Epithelial cell of prostate (primary cell): ENCODE data around the gene LGALS14.
"Not testable (repeated sequence)": the region's sequence is repeated elsewhere in the genome, so short reads cannot be mapped to it uniquely, and the experiment has no call there.

Experiments
- DNase-seq: peaks from one replicate; pipeline ENCODE4 v3.0.0-alpha.2; 2011; ENCODE audit warnings: low read depth, low spot score
- H3K27ac ChIP-seq: fragments of 450-650 bp; 2 replicates; pipeline ENCODE4 v1.5.1; 2017; ENCODE audit warnings: mild to moderate bottlenecking

The LGALS14 gene

DNA sequence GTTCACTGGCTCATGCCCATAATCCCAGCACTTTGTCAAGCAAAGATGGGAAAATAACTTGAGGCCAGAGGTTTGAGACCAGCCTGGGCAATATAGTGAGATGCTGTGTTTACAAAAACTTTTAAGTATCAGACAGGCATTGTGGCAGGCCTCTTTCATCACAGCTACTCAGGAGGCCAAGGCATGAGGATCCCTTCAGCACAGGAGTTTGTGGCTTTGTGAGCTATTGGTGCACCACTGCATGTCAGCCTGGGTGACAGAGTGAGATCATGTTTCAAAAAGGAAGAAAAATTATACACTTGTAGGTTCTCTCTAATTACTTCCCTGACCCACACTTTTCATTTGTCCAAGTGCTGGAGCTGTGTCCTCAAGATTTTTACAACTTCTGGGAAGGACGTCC, 11.5 kb upstream of the LGALS14 start:
- no peak for DNase-seq
- no peak overlapping the region for H3K27ac ChIP-seq

DNA sequence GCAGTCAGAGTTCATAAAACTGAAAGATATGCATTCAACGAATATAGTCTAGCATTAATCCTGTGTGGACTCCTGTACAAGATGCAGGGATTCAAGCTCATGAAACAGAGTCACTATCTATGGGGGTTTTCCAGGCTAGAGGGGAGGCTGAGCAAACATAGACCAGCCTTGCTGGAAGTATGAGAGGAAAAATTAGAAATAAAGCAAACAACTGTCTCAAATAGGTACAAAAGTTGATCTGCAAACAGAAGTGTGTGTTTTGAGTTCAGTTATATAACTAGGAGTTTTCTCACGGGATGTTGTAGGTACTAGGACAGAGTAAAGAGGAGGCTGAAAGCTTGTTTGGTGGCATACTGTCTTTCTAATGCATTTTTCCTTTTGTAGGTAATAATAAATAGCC, 8.5 kb upstream of the LGALS14 start:
- no peak overlapping the region for H3K27ac ChIP-seq

GRCh38 chr19:39696387-39696786, 7.9 kb upstream of the LGALS14 start:
- no peak for DNase-seq
- no peak overlapping the region for H3K27ac ChIP-seq

More for the DNA sequence above, 8.5 kb upstream of the LGALS14 start:
- DNase-seq = no peak

DNA sequence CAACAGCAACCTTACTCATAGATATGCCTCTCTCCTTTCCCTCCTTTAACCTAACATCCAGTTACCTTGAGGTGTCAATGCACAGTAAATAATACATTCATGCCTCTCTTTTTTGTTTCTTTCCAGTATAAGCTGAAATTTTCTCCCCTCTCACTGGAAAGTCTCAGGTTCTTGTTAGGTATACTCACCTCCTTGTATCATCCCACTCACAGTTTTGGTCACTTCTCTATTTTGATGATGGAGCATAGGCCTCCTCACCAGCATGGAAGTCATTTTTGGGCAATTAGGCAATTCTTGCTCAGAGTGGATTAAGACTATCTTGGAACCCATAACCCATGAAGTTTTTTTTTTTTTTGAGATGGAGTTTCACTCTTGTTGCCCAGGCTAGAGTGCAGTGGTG, 5.7 kb upstream of the LGALS14 start:
- no peak overlapping the region for H3K27ac ChIP-seq
- DNase-seq = no peak

DNA sequence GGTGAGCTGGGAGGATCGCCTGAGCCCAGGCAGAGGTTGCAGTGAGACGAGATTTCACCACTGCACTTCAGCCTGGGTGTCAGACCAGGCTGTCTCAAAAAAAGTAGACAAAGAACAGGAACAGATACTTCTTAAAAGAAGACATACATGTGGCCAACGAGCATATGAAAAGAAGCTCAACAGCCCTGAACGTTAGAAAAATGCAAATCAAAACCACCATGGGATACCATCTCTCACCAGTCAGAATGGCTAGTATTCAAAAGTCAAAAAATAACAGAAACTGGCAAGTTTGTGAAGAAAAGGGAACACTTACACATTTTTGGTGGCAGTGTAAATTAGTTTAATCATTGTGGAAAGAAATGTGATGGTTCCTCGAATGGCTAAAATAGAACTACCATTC, 3.0 kb upstream of the LGALS14 start:
- H3K27ac ChIP-seq = no peak overlapping the region
- no peak for DNase-seq

- DNase-seq = no peak
- no peak overlapping the region for H3K27ac ChIP-seq
Measured at GRCh38 chr19:39705578-39706188, 1.4 kb downstream of the LGALS14 start.

DNA sequence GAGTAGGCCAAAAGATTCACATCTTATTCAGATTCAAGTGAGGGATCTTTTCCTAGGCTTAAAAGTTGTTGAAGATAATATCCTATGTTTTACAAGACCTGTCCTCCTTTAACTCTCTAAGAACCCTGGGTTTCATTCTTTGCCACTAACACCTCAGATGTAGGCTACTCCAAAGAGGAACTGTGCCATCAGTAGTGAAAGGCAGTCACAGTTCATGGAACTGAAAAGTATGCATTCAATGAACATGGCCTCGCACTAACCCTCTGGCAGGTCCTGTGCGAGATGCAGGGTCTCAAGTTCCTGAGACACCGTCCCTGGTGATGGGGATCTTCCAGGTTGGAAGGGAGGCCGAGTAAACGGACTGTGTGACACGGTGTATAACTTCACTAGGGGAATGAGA, 4.3 kb downstream of the LGALS14 start:
- DNase-seq = no peak
- no peak overlapping the region for H3K27ac ChIP-seq

DNA sequence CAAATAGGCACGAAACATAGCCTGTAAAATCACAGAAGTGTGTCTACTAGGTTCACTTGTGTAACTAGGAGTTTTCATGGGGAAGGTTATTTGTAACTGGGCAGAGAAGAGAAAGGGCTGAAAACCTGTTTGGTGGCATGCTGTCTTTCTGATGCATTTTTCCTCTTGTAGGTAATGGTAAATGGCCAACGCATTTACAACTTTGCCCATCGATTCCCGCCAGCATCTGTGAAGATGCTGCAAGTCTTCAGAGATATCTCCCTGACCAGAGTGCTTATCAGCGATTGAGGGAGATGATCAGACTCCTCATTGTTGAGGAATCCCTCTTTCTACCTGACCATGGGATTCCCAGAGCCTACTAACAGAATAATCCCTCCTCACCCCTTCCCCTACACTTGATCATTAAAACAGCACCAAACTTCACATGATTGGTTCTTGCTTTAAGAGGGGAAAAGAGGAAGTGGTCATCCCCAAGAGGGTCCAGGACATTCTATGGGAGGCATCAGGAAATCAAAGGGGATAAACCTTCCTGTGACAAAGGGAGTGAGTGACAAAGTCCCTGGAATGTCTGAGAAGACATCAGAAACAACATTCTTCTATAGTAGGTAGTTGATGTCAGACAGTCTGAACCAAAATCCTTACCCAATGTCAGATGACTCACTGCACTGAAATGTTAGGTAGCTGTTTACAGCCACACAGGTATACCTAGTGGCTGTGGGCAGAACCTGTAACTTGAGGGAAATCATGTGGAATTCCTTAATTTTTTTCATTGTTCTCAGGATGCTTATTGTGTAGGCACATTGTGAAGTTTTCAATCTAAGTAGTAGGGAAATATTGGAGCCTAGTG, 5.0 kb downstream of the LGALS14 start:
- no peak overlapping the region for H3K27ac ChIP-seq
- no peak for DNase-seq

DNA sequence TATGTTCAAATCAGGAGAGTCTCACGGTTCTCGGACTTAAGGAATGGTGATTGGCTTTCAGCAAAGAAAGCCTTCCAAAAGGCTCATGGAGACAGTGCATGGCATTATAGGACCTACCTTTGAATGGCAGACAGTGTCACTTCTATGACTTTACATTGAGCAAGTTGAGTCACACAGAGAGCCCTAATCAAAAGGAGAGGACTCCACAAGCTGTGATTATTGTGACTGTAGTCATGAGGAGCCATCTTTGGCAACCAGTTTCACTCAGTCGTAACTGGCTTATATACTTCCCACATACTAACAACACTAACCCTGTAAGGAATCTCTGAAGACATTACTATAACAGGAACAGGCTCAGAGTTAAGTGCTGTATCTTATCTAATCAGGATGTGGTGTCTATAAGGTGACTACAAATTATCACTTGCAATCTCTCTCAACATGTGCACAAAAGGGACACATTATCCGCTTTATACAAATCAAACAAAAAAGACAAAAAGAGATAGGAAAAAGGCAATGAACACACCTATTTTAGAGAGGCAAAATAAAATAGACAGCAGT, 6.1 kb downstream of the LGALS14 start:
- DNase-seq = no peak

GRCh38 chr19:39720144-39720543, 15.9 kb downstream of the LGALS14 start:
- H3K27ac ChIP-seq = not testable (repeated sequence)

More for the DNA sequence above, 6.1 kb downstream of the LGALS14 start:
- H3K27ac ChIP-seq = no peak overlapping the region

DNA sequence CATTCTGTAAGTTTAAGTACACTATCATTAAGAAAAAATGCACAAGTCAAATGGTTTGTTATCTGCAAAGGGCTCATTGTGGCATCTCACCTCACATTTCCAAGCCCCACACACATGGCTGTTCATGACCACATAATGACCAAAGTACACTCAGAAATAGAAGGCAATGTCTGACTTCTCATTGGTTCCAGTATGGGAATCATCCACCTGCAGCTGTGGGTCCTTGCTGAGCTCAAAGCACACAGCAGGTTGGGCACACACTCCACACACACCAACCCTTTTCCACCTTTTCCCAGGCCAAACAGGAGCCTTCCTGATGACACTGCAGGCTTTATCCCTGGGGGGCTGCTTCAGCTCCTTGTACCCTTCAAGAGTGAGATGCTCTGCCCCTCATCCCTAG, 21.7 kb downstream of the LGALS14 start:
- DNase-seq = no peak
- H3K27ac ChIP-seq = no peak overlapping the region

More at GRCh38 chr19:39720144-39720543, 15.9 kb downstream of the LGALS14 start:
- not testable (repeated sequence) for DNase-seq

DNA sequence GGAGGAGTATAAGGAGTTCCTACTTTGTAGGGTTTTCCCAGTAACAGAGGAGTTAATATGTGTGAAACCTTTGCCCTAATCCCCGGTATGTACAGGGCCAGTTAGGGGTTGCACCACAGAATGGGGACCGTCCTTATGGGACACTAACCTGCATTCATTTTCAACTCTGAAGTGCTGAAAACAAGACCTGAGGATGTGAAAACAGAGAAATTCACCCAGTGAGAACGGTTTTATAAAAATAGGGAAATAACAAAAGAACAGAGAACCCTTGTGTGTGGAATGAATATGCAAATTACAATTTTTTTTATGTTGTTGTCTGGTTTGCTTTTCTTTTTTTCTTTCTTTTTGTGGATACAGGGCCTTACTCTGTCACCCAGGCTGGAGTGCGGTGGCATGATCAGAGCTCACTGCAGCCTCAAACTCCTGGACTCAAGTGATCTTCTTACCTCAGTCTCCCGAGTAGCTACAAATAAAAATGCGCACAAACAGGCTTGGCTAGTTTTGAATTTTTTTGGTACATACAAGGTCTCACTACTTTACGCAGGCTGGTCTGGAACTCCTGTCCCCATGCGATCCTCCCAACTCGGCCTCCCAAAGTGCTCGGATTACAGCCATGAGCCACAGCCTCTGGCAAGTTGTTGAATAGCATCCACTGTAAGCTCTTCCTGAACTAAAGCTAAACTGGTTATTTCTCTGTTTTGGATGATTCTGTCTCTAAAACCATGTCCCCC, 23.0 kb downstream of the LGALS14 start:
- DNase-seq = no peak
- H3K27ac ChIP-seq = no peak overlapping the region

DNA sequence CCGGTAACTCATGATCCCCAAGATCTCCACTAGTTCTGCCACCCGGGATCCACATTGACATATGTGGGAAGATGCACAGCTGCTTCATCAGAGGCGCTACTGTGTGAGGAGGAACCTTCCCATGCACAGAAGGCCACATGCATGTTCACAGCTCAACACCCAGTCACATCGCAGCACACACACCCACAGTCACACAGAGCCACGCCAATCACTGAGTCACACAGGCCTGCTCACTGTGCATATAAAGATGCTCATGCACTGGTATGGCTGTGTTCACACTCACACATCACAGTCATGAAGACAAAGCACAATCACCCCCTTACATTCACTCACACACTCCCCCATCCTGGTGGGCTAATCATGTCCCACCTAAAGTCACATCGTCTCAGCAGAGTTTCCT, 23.8 kb downstream of the LGALS14 start:
- H3K27ac ChIP-seq = no peak overlapping the region
- no peak for DNase-seq

GRCh38 chr19:39729594-39729993, 25.3 kb downstream of the LGALS14 start:
- no peak overlapping the region for H3K27ac ChIP-seq
- no peak for DNase-seq

DNA sequence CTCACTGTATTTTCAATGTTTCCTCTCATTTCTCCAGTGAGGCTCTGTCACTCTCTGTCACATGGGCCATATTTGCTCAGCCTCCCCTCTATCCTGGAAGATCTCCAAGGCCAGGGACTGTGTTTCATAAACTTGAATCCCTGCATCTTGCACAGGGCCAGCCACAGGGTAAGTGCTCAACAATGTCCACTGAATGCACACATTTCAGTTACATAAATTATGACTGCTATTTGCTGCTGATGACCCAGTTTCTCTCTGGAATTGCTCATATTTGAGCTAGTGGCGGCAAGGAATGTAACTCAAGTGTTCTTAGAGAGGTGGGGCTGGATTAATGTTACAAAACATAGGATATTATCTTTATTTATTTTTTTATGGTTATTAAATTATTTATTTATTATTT, 27.4 kb downstream of the LGALS14 start:
- no peak overlapping the region for H3K27ac ChIP-seq
- DNase-seq = no peak

- no peak overlapping the region for H3K27ac ChIP-seq
- DNase-seq = no peak
Measured at GRCh38 chr19:39733841-39734240, 29.6 kb downstream of the LGALS14 start.

GRCh38 chr19:39735688-39736087, 31.4 kb downstream of the LGALS14 start:
- DNase-seq = no peak
- no peak overlapping the region for H3K27ac ChIP-seq

- no peak for DNase-seq
- no peak overlapping the region for H3K27ac ChIP-seq
Measured at GRCh38 chr19:39736088-39736487, 31.8 kb downstream of the LGALS14 start.

- no peak for DNase-seq
- no peak overlapping the region for H3K27ac ChIP-seq
Measured at GRCh38 chr19:39737351-39737750, 33.1 kb downstream of the LGALS14 start.

GRCh38 chr19:39737891-39738290, 33.6 kb downstream of the LGALS14 start, which contains the start of gene CLC:
Gene CLC (minus strand): TSS chr19:39738029. CDS start chr19:39737952, 77 bp downstream.
- DNase-seq = no peak
- H3K27ac ChIP-seq = no peak within 1 kb of the TSS

- H3K27ac ChIP-seq = no peak overlapping the region
- no peak for DNase-seq
Measured at GRCh38 chr19:39738814-39739213, 34.5 kb downstream of the LGALS14 start.
